Suppressor macrophage (primary cell): Measurements from ENCODE around the gene NR0B2.
"Not testable (repeated sequence)": the region's sequence is repeated elsewhere in the genome, so short reads cannot be mapped to it uniquely, and the experiment has no call there.

ENCODE experiments used
- DNase-seq, 4 experiments: peaks; one replicate each; pipeline ENCODE4 v3.0.0-alpha.2; 2020 to 2022
- total RNA-seq, 17 experiments: gene quantifications; one replicate each; lab custom pipeline; 2026; ENCODE audit warnings: mixed read lengths in 6 of 17, inconsistent platforms in 3 of 17; lab: John Stamatoyannopoulos, UW

Gene NR0B2, protein sequence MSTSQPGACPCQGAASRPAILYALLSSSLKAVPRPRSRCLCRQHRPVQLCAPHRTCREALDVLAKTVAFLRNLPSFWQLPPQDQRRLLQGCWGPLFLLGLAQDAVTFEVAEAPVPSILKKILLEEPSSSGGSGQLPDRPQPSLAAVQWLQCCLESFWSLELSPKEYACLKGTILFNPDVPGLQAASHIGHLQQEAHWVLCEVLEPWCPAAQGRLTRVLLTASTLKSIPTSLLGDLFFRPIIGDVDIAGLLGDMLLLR
- 0 to 0.11 (median 0) reads per million in 17 experiments for total RNA-seq

DNA sequence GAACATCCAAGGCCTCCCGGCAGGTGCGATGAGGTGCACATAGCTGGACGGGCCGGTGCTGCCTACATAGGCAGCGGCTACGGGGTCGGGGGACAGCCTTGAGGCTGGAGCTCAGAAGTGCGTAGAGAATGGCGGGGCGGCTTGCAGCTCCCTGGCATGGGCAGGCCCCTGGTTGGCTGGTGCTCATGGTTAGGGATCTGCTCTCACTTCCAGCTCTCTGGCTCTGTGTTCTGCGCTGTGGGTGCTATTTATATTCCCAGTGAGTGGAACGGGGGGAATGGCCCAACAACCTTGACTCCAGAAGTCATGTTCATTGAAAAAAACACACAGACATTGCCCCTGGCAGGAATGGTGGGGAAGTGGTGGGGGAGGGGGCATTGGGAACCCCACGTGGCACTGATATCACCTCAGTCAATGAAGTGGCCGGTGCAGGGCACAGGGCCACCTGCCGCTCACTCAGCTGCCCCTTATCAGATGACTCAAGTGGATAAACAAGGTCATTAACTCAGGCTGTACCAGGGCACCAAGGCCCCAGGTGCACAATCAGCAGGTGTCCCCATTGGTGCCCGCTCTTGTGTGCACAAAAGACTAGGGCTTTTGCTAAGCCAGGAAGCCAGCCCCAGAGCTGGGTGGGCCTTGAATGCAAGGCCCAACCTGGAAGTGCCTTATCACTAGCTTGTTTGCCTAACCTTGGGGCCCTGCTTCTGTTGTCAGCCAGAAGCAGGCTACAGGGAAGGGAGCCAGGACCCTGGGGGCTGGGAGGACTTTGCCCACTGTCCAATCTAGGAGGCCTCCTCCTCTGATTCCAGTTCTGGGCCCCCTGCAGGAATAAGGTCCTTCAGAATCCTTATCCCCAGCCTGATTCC lies at the start of gene NR0B2:
TSS of gene NR0B2 (minus strand) at position 222 of the 866 bp plus-strand sequence. CDS start at position 187, 35 bp downstream.
- no peak for DNase-seq

DNA sequence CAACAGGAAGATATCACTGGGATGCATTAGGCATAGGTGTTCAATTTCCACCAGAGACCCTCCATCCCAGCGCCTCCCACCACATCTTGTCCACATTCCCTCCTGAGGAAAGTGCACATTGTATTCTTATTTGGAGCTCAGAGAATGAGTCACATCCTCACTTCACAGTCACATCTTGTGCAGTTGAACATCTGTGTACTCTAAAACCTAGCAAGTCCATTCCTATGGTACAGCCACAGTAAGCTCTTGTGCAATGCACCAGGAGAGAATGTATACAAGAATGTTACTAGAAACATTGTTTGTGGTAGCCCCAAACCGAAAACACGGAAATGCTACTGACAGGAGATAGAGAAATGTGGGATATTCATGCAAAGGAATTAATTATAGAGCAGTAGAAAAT lies 48.1 kb upstream of the NR0B2 start:
- DNase-seq, result no peak

DNA sequence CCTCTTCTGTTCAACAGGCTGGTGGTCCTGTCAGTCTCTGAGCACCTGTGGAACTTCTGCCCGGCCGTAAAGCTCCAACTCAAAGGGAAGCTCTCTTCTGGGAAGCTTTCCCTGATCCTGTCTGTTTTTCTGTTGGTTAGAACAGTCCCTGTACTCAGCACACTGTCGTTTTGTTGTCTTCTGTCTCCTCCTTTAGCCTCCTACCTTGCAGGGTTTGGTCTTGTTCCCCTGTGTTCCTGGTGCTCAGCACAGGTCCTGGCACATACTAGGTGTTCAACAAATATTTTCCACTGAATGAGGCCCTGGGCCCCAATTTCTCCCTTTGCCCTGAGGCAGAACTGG lies 46.8 kb upstream of the NR0B2 start:
- no peak for DNase-seq

DNA sequence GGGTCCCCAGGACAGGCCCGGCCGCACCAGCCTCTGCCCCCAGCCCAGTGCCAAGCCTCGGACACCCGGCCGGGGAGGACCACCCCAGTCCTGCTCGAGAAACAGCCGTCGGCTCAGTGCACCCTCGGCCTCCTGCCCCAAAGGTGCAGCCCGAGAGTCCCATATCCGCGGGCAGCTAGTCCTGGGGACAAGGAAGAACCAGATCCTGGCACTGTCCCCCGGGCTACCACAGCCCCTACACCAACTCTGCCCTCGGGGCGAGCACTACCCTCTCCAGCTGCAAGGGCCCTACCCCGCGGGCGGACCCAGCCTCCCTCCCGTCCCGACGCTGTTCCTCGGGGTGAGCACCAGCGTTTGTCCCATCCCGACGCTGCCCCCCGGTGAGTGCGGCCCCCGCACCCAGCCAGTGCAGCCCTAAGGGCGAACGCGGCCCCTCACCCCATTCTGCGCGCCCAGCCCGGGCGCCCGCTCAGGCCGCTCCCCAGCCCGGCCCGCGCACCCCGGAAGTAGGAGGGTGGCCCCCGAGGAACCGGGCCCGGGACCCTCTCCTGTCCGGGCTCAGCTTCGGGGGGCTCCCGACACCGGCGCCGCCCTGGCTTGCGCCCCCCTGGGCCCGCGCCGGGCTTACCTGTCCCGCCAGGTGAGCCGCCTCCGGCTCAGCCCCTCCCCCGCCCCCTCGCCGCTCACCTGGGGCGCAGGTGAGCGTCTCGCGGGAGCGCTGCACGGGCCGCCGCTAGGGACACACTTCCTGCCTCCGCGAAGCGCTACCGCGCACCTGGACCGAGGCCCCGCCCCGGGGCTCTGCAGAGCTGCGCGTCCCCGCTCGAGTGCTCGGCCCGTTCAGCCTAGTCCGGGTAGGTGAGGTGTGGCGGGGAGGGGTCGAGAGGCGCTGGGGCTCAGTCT lies 46.2 kb upstream of the NR0B2 start, which contains the start of gene KDF1:
TSS of gene KDF1 (minus strand) at position 747 of the 903 bp plus-strand sequence. CDS start 8,088 bp downstream, outside the sequence.
- DNase-seq, result peak in 1 of 4 experiments; percentile 32

DNA sequence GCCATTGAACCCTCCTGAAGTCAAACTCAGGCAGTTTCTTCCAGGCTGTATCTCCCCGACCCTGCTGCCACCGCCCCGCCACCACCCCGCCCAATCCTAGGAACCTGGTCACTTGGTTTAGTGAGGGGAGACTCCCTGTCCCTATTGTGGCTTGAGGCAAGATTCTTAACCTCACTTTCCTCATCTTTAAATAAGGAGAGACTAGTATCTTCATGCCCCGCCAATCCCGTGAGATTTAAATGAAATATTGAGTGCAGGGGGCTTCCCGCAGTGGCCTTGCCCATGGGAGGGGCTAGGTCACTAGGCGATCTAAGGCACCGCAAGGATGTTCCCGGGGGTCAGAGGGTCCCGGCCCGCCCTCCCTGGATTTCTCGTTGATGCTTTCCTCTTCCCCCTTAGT lies 45.5 kb upstream of the NR0B2 start:
- no peak for DNase-seq

DNA sequence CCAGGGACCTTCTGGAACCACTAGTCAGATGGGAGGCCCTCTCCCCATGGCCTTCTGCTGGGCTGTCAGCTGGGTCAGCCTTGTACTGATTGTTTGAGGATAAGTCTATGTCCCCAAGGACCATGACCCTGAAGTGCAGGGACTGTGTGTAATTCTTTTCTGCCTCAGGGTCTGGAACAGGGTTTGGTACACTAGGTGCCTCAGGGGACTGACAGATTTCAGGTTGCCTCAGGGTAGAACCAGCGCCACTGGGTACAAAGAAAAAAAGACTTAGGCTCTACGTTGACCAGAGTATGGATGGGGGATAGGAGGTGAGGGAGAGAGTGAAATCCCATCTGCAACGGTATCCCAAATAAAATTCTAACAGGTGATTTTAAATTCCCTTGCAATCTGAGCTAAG lies 43.5 kb upstream of the NR0B2 start:
- DNase-seq, result no peak

DNA sequence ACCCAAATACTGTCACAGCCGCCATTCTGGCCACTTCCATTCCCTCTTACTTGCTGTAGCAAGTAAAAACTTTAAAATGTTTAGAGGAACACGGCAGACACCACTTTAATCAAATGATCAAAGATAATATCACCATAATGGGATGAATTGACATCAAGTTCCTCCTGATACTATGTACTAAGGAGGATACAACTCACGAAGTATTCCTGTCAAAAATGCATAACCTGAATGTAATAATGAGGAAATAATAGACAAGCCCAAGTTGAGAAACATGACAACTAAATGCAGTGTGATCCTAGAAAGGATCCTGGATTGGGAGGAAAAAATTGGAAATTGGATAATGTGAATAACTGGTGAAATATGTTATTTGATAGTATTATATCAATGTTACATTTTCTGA lies 42.5 kb upstream of the NR0B2 start:
- no peak for DNase-seq

DNA sequence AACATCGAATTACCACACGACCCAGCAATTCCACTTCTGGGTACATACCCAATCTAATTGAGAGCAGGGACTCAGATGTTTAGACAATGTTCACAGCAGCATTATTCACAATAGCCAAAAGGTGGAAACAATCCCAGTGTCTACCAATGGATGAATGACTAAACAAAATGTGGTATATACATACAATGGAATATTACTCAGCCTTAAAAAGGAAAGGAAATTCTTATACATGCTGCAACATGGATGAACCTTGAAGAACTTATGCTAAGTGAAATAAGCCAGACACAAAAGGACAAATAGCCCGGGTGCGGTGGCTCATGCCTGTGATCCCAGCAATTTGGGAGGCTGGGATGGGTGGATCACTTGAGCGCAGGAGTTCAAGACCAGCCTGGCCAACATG lies 39.6 kb upstream of the NR0B2 start:
- DNase-seq, result no peak

DNA sequence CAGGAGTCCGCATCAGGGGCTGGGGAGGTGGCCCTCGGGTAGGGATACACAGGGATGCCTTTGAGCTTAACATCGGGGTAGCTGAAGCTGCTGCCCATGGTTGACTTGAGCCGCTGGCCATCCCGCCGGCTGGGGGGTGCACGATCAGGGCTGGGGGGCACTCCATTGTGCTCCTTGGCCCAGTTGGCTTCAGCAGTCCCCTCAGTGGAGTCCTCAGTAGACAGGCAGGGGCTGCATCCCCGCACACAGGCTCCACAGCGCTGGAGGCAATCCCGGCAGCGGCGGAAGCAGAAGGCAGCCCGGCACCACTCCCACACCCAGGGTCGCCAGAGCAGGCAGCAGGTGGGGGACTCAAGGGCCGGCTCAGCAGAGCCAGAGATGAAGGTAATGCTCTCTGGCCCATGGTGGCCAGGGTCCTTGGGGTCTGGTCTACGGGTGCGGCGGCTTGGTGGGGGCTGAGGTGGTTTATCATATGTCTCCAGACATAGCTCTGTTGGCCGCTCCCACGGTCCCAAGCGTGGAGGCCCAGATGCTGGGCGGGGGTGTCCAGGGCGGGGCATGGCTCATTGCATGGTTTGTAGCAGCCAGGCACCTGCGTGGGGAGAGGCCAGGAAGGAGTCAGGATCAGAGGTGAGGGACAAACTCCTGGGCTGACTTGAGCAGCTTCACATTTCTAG lies 38.2 kb upstream of the NR0B2 start:
- DNase-seq, result no peak

DNA sequence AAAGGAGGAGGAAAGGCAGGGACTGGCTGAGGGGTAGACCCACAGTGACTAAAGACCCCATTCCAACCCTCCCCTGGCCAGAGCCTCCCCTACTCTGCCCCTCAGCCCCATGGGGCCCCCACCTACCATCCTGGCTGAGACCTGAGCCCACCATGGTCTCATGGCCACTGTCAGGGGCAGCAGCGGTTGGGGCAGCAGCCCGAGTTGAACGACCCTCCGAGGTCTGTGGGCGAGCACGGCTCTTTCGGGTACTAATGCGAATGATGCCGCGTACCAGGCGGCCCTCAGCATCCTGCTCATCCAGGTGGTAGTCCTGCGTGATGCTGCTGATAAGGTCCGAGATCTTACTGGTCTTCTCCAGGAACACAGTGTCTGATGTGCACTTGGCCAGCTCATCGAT lies 37.4 kb upstream of the NR0B2 start:
- no peak for DNase-seq

DNA sequence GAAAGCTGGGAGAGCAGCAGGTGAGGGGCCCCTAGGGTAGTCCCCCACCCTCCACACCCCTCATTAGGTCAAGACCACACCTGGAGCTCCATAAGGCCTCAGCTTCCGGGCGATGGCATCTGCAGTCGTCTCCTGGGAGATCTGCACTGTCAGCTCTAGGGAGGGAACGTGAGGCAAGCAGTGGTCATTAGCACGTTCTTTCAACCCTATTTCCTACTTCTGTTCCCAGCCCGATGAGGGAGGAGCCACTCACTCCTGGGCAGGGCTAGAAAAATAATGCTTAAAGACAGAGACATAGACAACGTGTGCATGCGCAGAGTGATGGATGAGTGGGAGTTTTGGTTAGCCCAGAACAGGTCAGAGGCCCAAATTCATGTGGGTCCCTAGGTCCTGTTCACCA lies 36.8 kb upstream of the NR0B2 start:
- DNase-seq, result peak in 1 of 4 experiments; percentile 20

DNA sequence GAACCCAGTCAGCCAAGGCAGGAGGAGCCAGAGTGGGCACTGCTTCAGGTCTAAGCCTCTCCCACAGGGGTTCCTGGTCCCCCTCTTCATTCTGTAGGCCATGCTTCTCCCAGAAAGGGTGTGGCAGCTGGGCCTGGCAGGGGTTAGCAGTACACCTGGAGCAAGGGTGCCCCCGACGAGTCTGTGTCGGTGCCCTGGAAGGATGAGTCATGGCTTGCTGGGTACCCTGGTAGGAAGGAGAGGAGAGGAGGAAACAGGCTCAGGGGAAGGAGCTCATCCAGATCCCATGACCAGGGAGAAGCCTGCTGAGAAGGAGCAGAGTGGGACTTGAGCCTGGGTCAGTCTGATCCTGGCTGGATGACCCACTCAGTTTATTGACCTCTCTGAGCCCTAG lies 36.1 kb upstream of the NR0B2 start:
- peak in 1 of 4 experiments; percentile 14 for DNase-seq

DNA sequence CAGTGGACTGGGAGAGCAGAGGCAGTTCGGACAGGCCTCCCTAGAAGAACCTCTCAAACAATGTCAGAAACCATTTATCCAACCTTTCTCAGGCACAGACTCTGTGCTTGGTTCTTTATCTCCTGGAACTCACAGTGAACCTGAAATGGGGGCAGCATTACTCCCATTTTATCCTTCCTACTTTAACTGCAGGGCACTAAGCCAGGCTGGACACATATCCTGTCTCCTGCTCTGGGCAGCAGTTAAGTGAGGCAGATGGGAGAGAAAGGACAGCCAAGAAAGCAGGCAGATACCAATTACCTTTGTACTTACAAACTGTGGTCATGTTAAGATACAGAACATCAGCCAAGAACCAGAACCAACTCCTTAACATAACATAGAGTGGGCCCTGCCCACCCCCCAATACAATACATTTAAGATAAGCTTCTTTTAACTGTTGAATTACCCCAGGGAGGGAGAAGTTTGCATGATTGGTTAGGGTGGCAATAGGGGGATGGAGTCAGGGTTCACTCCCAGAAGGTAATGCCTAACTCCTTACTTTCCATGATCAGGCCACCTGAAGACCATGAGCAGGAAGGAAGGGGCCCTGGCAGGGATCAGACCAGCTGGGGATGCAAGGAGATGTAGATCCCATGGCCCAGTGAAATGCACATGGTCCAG lies 35.6 kb upstream of the NR0B2 start:
- no peak for DNase-seq

DNA sequence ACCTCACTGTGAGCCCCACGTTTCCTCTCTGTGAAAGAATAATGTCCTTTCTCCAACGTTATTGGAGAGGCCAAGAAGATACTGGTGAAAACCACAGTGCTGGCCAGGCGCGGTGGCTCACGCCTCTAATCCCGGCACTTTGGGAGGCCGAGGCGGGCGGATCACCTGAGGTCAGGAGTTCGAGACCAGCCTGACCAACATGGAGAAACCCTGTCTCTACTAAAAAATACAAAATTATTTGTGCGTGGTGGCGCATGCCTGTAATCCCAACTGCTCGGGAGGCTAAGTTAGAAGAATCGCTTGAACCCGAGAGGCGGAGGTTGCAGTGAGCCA lies 34.9 kb upstream of the NR0B2 start:
- DNase-seq, result not testable (repeated sequence)

DNA sequence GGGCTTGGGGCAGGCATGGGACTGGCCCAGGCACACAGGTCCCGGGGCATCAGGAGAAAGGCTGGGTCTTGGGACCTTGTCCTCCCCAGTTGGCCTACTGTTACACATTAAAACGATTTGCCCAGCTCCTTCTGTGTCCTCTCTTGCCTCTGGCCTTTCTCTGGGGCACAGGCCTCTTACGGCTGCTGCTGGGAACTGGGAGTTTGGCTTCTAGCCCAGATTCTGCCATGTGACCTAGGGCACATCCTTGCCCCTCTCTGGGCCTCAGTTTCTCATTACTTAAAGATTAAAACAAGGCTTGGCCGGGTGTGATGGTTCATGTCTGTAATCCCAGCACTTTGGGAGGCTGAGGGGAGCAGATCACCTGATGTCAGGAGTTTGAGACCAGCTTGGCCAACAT lies 32.5 kb upstream of the NR0B2 start:
- no peak for DNase-seq

DNA sequence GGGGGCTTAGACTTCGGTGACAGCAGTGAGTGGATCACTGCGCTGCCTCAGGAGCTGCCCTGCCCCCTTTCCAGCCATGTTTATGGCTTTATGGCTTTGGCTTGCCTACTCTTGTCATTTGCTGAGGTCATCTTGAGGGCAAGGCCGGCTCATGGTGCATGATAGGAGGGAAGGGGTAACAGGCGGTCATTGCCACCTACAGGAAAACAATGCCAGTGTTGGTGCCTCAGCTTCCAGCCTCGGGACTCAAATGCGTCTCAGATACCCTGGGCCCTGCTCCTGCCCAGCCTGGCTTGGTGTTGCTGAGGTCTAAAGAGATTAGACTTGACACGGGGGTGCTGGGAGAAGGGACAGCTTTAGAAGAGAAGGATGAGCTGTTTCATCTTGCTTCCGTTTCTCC lies 32.0 kb upstream of the NR0B2 start:
- DNase-seq, result no peak

DNA sequence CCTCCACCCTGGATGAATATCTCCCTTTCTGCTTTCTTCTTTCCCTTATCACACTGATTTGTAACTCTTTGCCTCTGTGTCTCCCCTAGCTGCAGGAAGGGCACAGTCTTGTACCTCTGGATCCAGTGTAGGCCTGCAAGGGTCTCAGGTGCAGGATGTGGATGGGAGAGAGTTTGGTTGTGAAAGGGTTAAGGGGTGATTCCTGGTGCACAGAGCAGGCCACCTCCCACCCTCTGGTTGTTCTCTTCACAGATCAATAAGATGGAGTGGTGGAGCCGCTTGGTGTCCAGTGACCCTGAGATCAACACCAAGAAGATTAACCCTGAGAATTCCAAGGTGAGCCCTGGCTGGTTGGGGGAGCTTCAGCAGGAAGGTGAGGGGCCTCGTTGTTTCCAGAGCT lies 31.4 kb upstream of the NR0B2 start:
- DNase-seq, result no peak

DNA sequence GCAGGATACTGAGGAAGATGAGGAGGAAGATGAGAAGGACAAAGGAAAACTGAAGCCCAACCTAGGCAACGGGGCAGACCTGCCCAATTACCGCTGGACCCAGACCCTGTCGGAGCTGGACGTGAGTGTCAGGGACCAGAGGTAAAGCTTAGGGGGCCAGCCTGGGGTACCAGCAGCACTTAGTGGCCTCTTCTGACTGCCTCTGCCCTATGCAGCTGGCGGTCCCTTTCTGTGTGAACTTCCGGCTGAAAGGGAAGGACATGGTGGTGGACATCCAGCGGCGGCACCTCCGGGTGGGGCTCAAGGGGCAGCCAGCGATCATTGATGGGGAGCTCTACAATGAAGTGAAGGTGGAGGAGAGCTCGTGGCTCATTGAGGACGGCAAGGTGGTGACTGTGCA lies 28.9 kb upstream of the NR0B2 start:
- no peak for DNase-seq

DNA sequence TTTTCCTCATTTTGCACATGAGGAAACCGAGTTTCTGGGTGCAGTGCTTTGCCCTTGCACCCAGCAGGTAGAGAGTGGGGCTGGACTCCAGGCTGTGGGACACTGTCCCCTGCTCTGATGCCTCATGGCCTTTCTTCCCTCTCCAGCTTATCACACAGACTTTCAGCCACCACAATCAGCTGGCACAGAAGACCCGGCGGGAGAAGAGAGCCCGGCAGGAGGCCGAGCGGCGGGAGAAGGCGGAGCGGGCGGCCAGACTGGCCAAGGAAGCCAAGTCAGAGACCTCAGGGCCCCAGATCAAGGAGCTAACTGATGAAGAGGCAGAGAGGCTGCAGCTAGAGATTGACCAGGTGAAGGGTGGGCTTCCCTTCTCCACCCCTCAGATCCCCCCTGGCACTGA lies 27.5 kb upstream of the NR0B2 start:
- DNase-seq, result no peak

DNA sequence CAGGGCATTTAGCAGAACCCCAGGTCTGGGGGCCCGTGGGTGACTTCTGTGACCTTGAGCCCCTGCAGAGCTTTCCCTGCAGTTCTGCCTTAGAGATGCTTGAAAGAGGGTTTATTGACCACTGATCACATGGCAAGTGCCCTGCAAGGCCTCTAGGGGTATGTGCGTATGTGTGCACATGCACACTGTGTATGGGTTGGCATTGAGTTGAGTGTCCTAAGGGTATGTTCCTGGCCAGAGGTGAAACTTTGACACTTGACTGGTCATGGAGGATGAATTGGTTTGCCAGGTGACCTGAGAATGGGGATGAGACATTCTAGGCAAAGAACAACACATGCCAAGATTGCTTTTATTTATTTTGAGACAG lies 24.9 kb upstream of the NR0B2 start:
- DNase-seq, result no peak

DNA sequence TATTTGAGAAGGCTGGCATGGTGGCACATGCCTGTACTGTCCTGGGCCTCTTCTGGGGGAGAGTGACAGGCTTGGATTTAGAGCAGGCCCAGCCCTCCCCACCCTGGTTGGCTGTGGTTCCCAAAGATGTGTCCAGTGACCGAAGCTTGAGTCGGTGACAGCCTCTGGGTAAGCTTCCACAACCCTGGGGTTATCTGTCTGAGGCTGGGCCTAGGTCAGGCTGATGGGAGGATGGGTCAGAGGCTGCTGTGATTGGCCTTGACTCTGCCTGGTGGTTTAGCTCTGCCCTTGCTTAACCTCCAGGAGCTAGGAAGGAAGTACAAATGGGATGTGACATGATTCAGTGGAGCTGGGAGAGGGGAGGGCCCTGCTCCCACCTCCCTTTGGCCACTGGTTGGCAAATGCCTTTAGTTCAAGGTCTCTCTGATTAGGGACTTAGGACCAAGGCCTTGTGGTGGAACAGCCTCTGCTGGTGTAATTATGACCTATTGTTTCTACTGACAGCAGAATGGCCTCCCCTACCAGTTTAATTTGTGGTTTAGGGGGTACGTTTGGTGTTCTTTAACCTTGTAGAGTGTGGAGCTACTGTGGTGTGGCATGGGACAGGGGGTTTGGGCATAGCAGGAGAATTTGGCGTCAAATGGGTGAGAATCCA lies 24.4 kb upstream of the NR0B2 start:
- peak; percentile 62 to 85 (median 72) for DNase-seq

DNA sequence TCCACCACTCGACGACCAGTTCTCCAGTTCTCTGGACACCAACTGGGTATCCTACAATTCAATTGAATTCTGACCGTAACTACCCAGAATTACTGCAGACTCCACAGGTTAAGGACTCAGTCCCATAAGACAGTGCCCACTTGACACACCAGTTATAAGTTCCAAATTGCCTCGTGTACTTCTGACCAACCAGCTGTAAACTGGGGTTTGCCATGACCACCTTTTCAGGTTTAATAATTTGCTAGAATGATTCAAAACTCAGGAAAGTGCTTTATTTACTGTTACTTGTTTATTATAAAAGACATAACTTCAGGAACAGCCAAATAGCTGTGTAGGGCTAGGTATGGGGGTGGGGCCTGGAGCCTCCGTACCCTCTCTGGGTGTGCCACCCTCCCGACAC lies 23.0 kb upstream of the NR0B2 start:
- no peak for DNase-seq
